CD4-positive, alpha-beta T cell treated with Interleukin-17A for 1 hour (primary cell): ENCODE results near the gene RRP36.
"Not testable (repeated sequence)": the region's sequence is repeated elsewhere in the genome, so short reads cannot be mapped to it uniquely, and the experiment has no call there.

Experiments
- DNase-seq: peaks from one replicate; pipeline ENCODE4 v3.0.0-alpha.2; 2020

The RRP36 gene

GRCh38 chr6:43038727-43039126 is 17.3 kb downstream of the RRP36 start:
- DNase-seq: no peak

GRCh38 chr6:43040542-43041257 is 19.3 kb downstream of the RRP36 start:
- DNase-seq: no peak

- DNase-seq: not testable (repeated sequence)
Observed at GRCh38 chr6:43041475-43041874, 20.1 kb downstream of the RRP36 start.

GRCh38 chr6:43043310-43043709 is 21.9 kb downstream of the RRP36 start:
- DNase-seq: no peak

- no peak for DNase-seq
Observed at GRCh38 chr6:43045371-43045930, 24.0 kb downstream of the RRP36 start.

GRCh38 chr6:43047998-43048397 is 26.6 kb downstream of the RRP36 start:
- no peak for DNase-seq

GRCh38 chr6:43050981-43051380 is 29.6 kb downstream of the RRP36 start:
- DNase-seq: no peak

GRCh38 chr6:43052225-43052841 is 30.9 kb downstream of the RRP36 start:
- no peak for DNase-seq

- no peak for DNase-seq
Observed at GRCh38 chr6:43052842-43053544, 31.6 kb downstream of the RRP36 start.

- peak; percentile 91 for DNase-seq
Observed at GRCh38 chr6:43053545-43054205, 32.3 kb downstream of the RRP36 start, which contains the start of gene CUL7. Gene CUL7, minus strand, starts transcription at chr6:43053851. Its CDS starts 1,063 bp downstream, at chr6:43052788.

GRCh38 chr6:43054206-43054943 is 33.0 kb downstream of the RRP36 start:
- no peak for DNase-seq

GRCh38 chr6:43055966-43056365 is 34.5 kb downstream of the RRP36 start:
- no peak for DNase-seq

GRCh38 chr6:43058531-43058930 is 37.1 kb downstream of the RRP36 start:
- DNase-seq: no peak

GRCh38 chr6:43059168-43060033 is 38.0 kb downstream of the RRP36 start, which contains the start of the genes KLC4 and MRPL2:
Gene KLC4, plus strand, starts transcription at chr6:43059631. Its CDS starts 1,705 bp downstream, at chr6:43061336.
Gene MRPL2, minus strand, starts transcription at chr6:43059434. Its CDS starts 53 bp downstream, at chr6:43059381.
- DNase-seq: peak; percentile 99

- DNase-seq: no peak
Observed at GRCh38 chr6:43060034-43060754, 38.8 kb downstream of the RRP36 start.

- no peak for DNase-seq
Observed at GRCh38 chr6:43060755-43061633, 39.6 kb downstream of the RRP36 start.

- DNase-seq: no peak
Observed at GRCh38 chr6:43061861-43062260, 40.4 kb downstream of the RRP36 start.

- no peak for DNase-seq
Observed at GRCh38 chr6:43062818-43063217, 41.4 kb downstream of the RRP36 start.

- peak; percentile 48 for DNase-seq
Observed at GRCh38 chr6:43070028-43070632, 48.7 kb downstream of the RRP36 start.
